DND-41 (cell line): ENCODE data around the gene CFAP91.

Source experiments
- ATAC-seq: fragments of 200-7000 bp; cut with Tn5 transposase; 3 replicates; pipeline ENCODE4 v1.9.1; 2021; ENCODE audit warnings: low read depth; ENCODE audit not compliant: insufficient read depth
- DNase-seq: peaks from one replicate; pipeline ENCODE4 v3.0.0-alpha.2; 2020
- H2AFZ ChIP-seq: 2 replicates; pipeline ENCODE4 v1.6.0; 2012; ENCODE audit warnings: low read depth, low read length
- H3K27ac ChIP-seq: 2 replicates; pipeline ENCODE4 v1.5.1; 2012; ENCODE audit warnings: low read length, inconsistent platforms
- H3K27me3 ChIP-seq: fragments of 200-600 bp; sonication (generic); 2 replicates; pipeline ENCODE4 v1.6.0; 2012; ENCODE audit warnings: low read length, mild to moderate bottlenecking, inconsistent platforms; ENCODE audit not compliant: insufficient read depth, poor library complexity
- H3K36me3 ChIP-seq: 2 replicates; pipeline ENCODE4 v1.5.1; 2012; ENCODE audit warnings: low read length, inconsistent platforms; ENCODE audit not compliant: insufficient read depth
- H3K4me1 ChIP-seq: 2 replicates; pipeline ENCODE4 v1.5.1; 2012; ENCODE audit warnings: mild to moderate bottlenecking, low read length; ENCODE audit not compliant: insufficient read depth
- H3K4me2 ChIP-seq: 2 replicates; pipeline ENCODE4 v1.6.0; 2012; ENCODE audit warnings: mild to moderate bottlenecking, moderate library complexity, low read length, inconsistent platforms; ENCODE audit not compliant: insufficient read depth
- H3K4me3 ChIP-seq, 2 experiments: fragments of 200-600 bp in 1 of 2; shearing (Covaris generic) in 1 of 2; 2 replicates each; pipeline ENCODE4 v1.5.1; 2012 to 2016; ENCODE audit warnings: inconsistent platforms in 2 of 2, low read length in 2 of 2, mild to moderate bottlenecking in 2 of 2, low read depth in 1 of 2, moderate library complexity in 1 of 2
- H3K79me2 ChIP-seq: 2 replicates; pipeline ENCODE4 v1.6.0; 2012; ENCODE audit warnings: low read length, inconsistent platforms; ENCODE audit not compliant: insufficient read depth
- H3K9ac ChIP-seq: 2 replicates; pipeline ENCODE4 v1.6.0; 2012; ENCODE audit warnings: low read depth, mild to moderate bottlenecking, inconsistent platforms, low read length, moderate library complexity
- H3K9me3 ChIP-seq: 2 replicates; pipeline ENCODE4 v1.5.1; 2012; ENCODE audit warnings: low read length, moderate library complexity, mild to moderate bottlenecking, inconsistent platforms; ENCODE audit not compliant: insufficient read depth, severe bottlenecking
- H4K20me1 ChIP-seq: 2 replicates; pipeline ENCODE4 v1.6.0; 2012; ENCODE audit warnings: low read length; ENCODE audit not compliant: insufficient read depth
- CTCF ChIP-seq: IDR thresholded peaks from 2 replicates; pipeline ENCODE4 v1.5.1; 2012; ENCODE audit warnings: borderline replicate concordance, low read length, moderate library complexity, mild to moderate bottlenecking; ENCODE audit not compliant: poor library complexity, severe bottlenecking; ENCODE audit errors: extremely low read depth
- EZH2 ChIP-seq: IDR thresholded peaks from 3 replicates; pipeline ENCODE4 v1.6.1; 2012; ENCODE audit warnings: borderline replicate concordance, low read depth, mild to moderate bottlenecking, moderate library complexity, low read length, inconsistent platforms; ENCODE audit not compliant: severe bottlenecking

The CFAP91 gene

GRCh38 chr3:119723022-119723421 lies 20.2 kb downstream of the CFAP91 start:
- H3K9me3 ChIP-seq: no peaks in the 10 kb centered on the region
- H3K79me2 ChIP-seq: no peaks in the 10 kb centered on the region
- peaks cover 6% of the 10 kb centered on the region for H3K27me3 ChIP-seq
- no peaks in the 10 kb centered on the region for H3K36me3 ChIP-seq
- ATAC-seq (no peak), DNase-seq (no peak)
- no peak overlapping the region for H3K27ac ChIP-seq
- no peak overlapping the region for H3K4me2 ChIP-seq
- TF ChIP-seq CTCF (no peak), EZH2 (no peak)
- no peaks in the 10 kb centered on the region for H4K20me1 ChIP-seq
- no peaks in the 10 kb centered on the region for H3K4me1 ChIP-seq
- H2AFZ ChIP-seq: no peak overlapping the region
- H3K9ac ChIP-seq: no peak overlapping the region
- no peak overlapping the region for H3K4me3 ChIP-seq

- Histone ChIP-seq H3K4me1 (no peaks in the 10 kb centered on the region), H3K9me3 (no peaks in the 10 kb centered on the region), H4K20me1 (no peaks in the 10 kb centered on the region), H3K27ac (no peak overlapping the region), H3K27me3 (peaks cover 6% of the 10 kb centered on the region), H2AFZ (no peak overlapping the region), H3K9ac (no peak overlapping the region), H3K79me2 (no peaks in the 10 kb centered on the region), H3K4me2 (no peak overlapping the region), H3K36me3 (no peaks in the 10 kb centered on the region), H3K4me3 (no peak overlapping the region)
- DNase-seq (no peak), ATAC-seq (no peak)
- TF ChIP-seq EZH2 (no peak), CTCF (no peak)
These were observed 24.1 kb downstream of the CFAP91 start for GRCh38 chr3:119726909-119727308.

GRCh38 chr3:119729996-119730395 lies 27.2 kb downstream of the CFAP91 start:
- no peak for ATAC-seq
- no peaks in the 10 kb centered on the region for H3K4me1 ChIP-seq
- H3K79me2 ChIP-seq: no peaks in the 10 kb centered on the region
- H2AFZ ChIP-seq: no peak overlapping the region
- peaks cover 10% of the 10 kb centered on the region for H3K27me3 ChIP-seq
- H3K27ac ChIP-seq: no peak overlapping the region
- H3K4me3 ChIP-seq: no peak overlapping the region
- H3K9me3 ChIP-seq: no peaks in the 10 kb centered on the region
- H3K4me2 ChIP-seq: no peak overlapping the region
- H3K9ac ChIP-seq: no peak overlapping the region
- no peaks in the 10 kb centered on the region for H3K36me3 ChIP-seq
- no peak for DNase-seq
- TF ChIP-seq CTCF: no peak
- no peak for TF ChIP-seq EZH2
- no peaks in the 10 kb centered on the region for H4K20me1 ChIP-seq

- Histone ChIP-seq H3K36me3 (no peaks in the 10 kb centered on the region), H3K27me3 (peaks cover 7% of the 10 kb centered on the region), H3K27ac (no peak overlapping the region), H3K4me2 (no peak overlapping the region), H3K79me2 (no peaks in the 10 kb centered on the region), H3K4me1 (no peaks in the 10 kb centered on the region), H3K9me3 (no peaks in the 10 kb centered on the region), H2AFZ (no peak overlapping the region), H4K20me1 (no peaks in the 10 kb centered on the region), H3K9ac (no peak overlapping the region), H3K4me3 (no peak overlapping the region)
- DNase-seq (no peak), ATAC-seq (no peak)
- TF ChIP-seq CTCF: no peak
- TF ChIP-seq EZH2: no peak
These were observed 28.9 kb downstream of the CFAP91 start for GRCh38 chr3:119731560-119732343.
